Smooth muscle cell (in vitro differentiated cells): ENCODE measurements around the gene PCCA. TPM values are rescaled to one million over a fixed set of nuclear protein-coding genes. Genes with fewer than 3 reads are reported as not detected.

ENCODE experiments used
- DNase-seq: peaks from one replicate; lab custom pipeline; 2025; ENCODE audit not compliant: unreplicated experiment; lab: John Stamatoyannopoulos, UW
- H2AFZ ChIP-seq: fragments of 200-600 bp; sonication (generic); 2 replicates; pipeline ENCODE4 v1.6.0; 2016; ENCODE audit warnings: antibody characterized with exemption, low read depth, mild to moderate bottlenecking
- H3F3A ChIP-seq: fragments of 200-600 bp; sonication (generic); 2 replicates; pipeline ENCODE4 v1.6.0; 2017; ENCODE audit warnings: antibody characterized with exemption, low read depth
- H3K27ac ChIP-seq: fragments of 200-600 bp; sonication (generic); 2 replicates; pipeline ENCODE4 v1.5.1; 2016; ENCODE audit warnings: low read depth, mild to moderate bottlenecking
- H3K27me3 ChIP-seq: fragments of 200-600 bp; sonication (generic); 2 replicates; pipeline ENCODE4 v1.6.1; 2016; ENCODE audit warnings: low read depth, mild to moderate bottlenecking
- H3K36me3 ChIP-seq: fragments of 200-600 bp; sonication (generic); 2 replicates; pipeline ENCODE4 v1.5.1; 2016; ENCODE audit warnings: low read depth
- H3K4me1 ChIP-seq: fragments of 200-600 bp; sonication (generic); 2 replicates; pipeline ENCODE4 v1.5.1; 2016; ENCODE audit warnings: low read depth
- H3K4me2 ChIP-seq: fragments of 200-600 bp; sonication (generic); 2 replicates; pipeline ENCODE4 v1.6.0; 2016; ENCODE audit warnings: mild to moderate bottlenecking
- H3K4me3 ChIP-seq: fragments of 200-600 bp; sonication (generic); 2 replicates; pipeline ENCODE4 v1.5.1; 2016; ENCODE audit warnings: mild to moderate bottlenecking
- H3K79me2 ChIP-seq: fragments of 200-600 bp; sonication (generic); 2 replicates; pipeline ENCODE4 v1.6.0; 2016; ENCODE audit warnings: low read depth, mild to moderate bottlenecking
- H3K9ac ChIP-seq: fragments of 200-600 bp; sonication (generic); 2 replicates; pipeline ENCODE4 v1.6.0; 2016; ENCODE audit warnings: low read depth
- H3K9me3 ChIP-seq: fragments of 200-600 bp; sonication (generic); replicated peaks from 2 replicates; pipeline ENCODE4 v1.5.1; 2016; ENCODE audit warnings: low read depth
- H4K20me1 ChIP-seq: fragments of 200-600 bp; sonication (generic); 2 replicates; pipeline ENCODE4 v1.6.0; 2016; ENCODE audit warnings: low read depth
- CTCF ChIP-seq: fragments of 200-600 bp; sonication (generic); IDR thresholded peaks from 2 replicates; pipeline ENCODE4 v1.5.1; 2017; ENCODE audit warnings: borderline replicate concordance, mild to moderate bottlenecking, antibody characterized with exemption; ENCODE audit not compliant: insufficient read depth, poor library complexity, severe bottlenecking
- WGBS: methylation state at CpG from one replicate; pipeline ENCODE4 v1.1.7; 2016; ENCODE audit warnings: low lambda C conversion rate; 5-methylcytosine and 5-hydroxymethylcytosine counted together
- polyA plus RNA-seq: library from polyadenylated mRNA; unstranded; fragments of >200 nt; fragmentation: Nextera tagmentation; extraction: Ambion mirVana; gene quantifications from 2 replicates; pipeline ENCODE4 v1.2.1, GENCODE V29; 2016
- total RNA-seq: library from RNA; depleted of rRNA; stranded (reverse); fragments of >200 nt; gene quantifications from 2 replicates; pipeline ENCODE4 v1.2.3, GENCODE V29; 2014

The PCCA gene
- total and polyA plus RNA-seq, 2 experiments from 2014 or later: 19.6 to 24.7 TPM

GRCh38 chr13:100503622-100504021 lies 414.7 kb downstream of the PCCA start:
- Histone ChIP-seq H3K36me3 (no peaks in the 10 kb centered on the region), H3K4me3 (no peak overlapping the region), H3F3A (peaks cover 5% of the 10 kb centered on the region), H3K27me3 (no peaks in the 10 kb centered on the region), H3K79me2 (no peaks in the 10 kb centered on the region), H3K27ac (no peak overlapping the region), H3K9me3 (no peaks in the 10 kb centered on the region), H4K20me1 (no peaks in the 10 kb centered on the region), H3K4me1 (peaks cover 4% of the 10 kb centered on the region), H2AFZ (no peak overlapping the region), H3K9ac (no peak overlapping the region), H3K4me2 (no peak overlapping the region)
- DNase-seq: no peak
- TF ChIP-seq CTCF: no peak
- WGBS: 95% methylated on average over 3 of the region's 3 CpGs

GRCh38 chr13:100506154-100506553 lies 417.3 kb downstream of the PCCA start:
- no peaks in the 10 kb centered on the region for H4K20me1 ChIP-seq
- peaks cover 5% of the 10 kb centered on the region for H3F3A ChIP-seq
- H3K4me1 ChIP-seq: peaks cover 17% of the 10 kb centered on the region
- no peak overlapping the region for H2AFZ ChIP-seq
- H3K4me2 ChIP-seq: no peak overlapping the region
- H3K27me3 ChIP-seq: peaks cover 10% of the 10 kb centered on the region
- H3K79me2 ChIP-seq: no peaks in the 10 kb centered on the region
- 92% methylated on average over 8 of the region's 15 CpGs for WGBS
- no peak overlapping the region for H3K27ac ChIP-seq
- no peak overlapping the region for H3K9ac ChIP-seq
- no peaks in the 10 kb centered on the region for H3K36me3 ChIP-seq
- no peak overlapping the region for H3K4me3 ChIP-seq
- TF ChIP-seq CTCF: no peak
- DNase-seq: no peak
- H3K9me3 ChIP-seq: no peaks in the 10 kb centered on the region

GRCh38 chr13:100506600-100507422 lies 417.9 kb downstream of the PCCA start:
- H3K36me3 ChIP-seq: no peaks in the 10 kb centered on the region
- H2AFZ ChIP-seq: no peak overlapping the region
- TF ChIP-seq CTCF: no peak
- no peak overlapping the region for H3K27ac ChIP-seq
- H3K4me2 ChIP-seq: no peak overlapping the region
- peaks cover 5% of the 10 kb centered on the region for H3F3A ChIP-seq
- no peak overlapping the region for H3K9ac ChIP-seq
- WGBS: 83% methylated on average over 9 of the region's 9 CpGs
- no peaks in the 10 kb centered on the region for H3K79me2 ChIP-seq
- peaks cover 17% of the 10 kb centered on the region for H3K4me1 ChIP-seq
- DNase-seq: no peak
- no peak overlapping the region for H3K4me3 ChIP-seq
- H3K9me3 ChIP-seq: no peaks in the 10 kb centered on the region
- H3K27me3 ChIP-seq: peaks cover 10% of the 10 kb centered on the region
- H4K20me1 ChIP-seq: peaks cover 3% of the 10 kb centered on the region

- Histone ChIP-seq H3F3A (no peaks in the 10 kb centered on the region), H3K4me1 (peaks cover 24% of the 10 kb centered on the region), H3K27ac (no peak overlapping the region), H3K4me2 (no peak overlapping the region), H3K79me2 (no peaks in the 10 kb centered on the region), H3K9ac (no peak overlapping the region), H2AFZ (no peak overlapping the region), H3K4me3 (no peak overlapping the region), H3K9me3 (no peaks in the 10 kb centered on the region), H3K36me3 (no peaks in the 10 kb centered on the region), H4K20me1 (peaks cover 3% of the 10 kb centered on the region), H3K27me3 (peaks cover 10% of the 10 kb centered on the region)
- TF ChIP-seq CTCF: no peak
- 85% methylated on average over 6 of the region's 6 CpGs for WGBS
- no peak for DNase-seq
These were observed 419.6 kb downstream of the PCCA start for GRCh38 chr13:100508455-100508854.
